HK-2 (cell line): Measurements from ENCODE around the gene ANGPTL5.
A peak's percentile ranks its signal among the peaks of the same experiment; 100 is the strongest.
"Not testable (repeated sequence)": the region's sequence is repeated elsewhere in the genome, so short reads cannot be mapped to it uniquely, and the experiment has no call there.

Experiments
- DNase-seq: peaks from one replicate; pipeline ENCODE4 v3.0.0-alpha.2; 2018; ENCODE audit not compliant: unreplicated experiment

ANGPTL5 gene

GRCh38 chr11:101885631-101886030 lies 30.7 kb downstream of the ANGPTL5 start:
- DNase-seq = no peak

- no peak for DNase-seq
Measured at GRCh38 chr11:101881586-101881985, 34.7 kb downstream of the ANGPTL5 start.

- no peak for DNase-seq
Measured at GRCh38 chr11:101880222-101880621, 36.1 kb downstream of the ANGPTL5 start.

- DNase-seq = no peak
Measured at GRCh38 chr11:101872171-101872882, 44.0 kb downstream of the ANGPTL5 start.

GRCh38 chr11:101870510-101870909 lies 45.8 kb downstream of the ANGPTL5 start:
- no peak for DNase-seq

- DNase-seq = peak; percentile 15
Measured at GRCh38 chr11:101867951-101868350, 48.4 kb downstream of the ANGPTL5 start.

GRCh38 chr11:101866619-101867491 lies 49.5 kb downstream of the ANGPTL5 start:
- DNase-seq = peak; percentile 16

- DNase-seq = no peak
Measured at GRCh38 chr11:101864098-101864497, 52.2 kb downstream of the ANGPTL5 start.

GRCh38 chr11:101863361-101863760 lies 53.0 kb downstream of the ANGPTL5 start:
- DNase-seq = no peak

- no peak for DNase-seq
Measured at GRCh38 chr11:101862391-101863233, 53.7 kb downstream of the ANGPTL5 start.

GRCh38 chr11:101860696-101861427 lies 55.5 kb downstream of the ANGPTL5 start:
- peak; percentile 16 for DNase-seq

- DNase-seq = not testable (repeated sequence)
Measured at GRCh38 chr11:101852260-101852659, 64.1 kb downstream of the ANGPTL5 start.

GRCh38 chr11:101848262-101848661 lies 68.1 kb downstream of the ANGPTL5 start:
- no peak for DNase-seq

- DNase-seq = no peak
Measured at GRCh38 chr11:101844608-101845007, 71.7 kb downstream of the ANGPTL5 start.

GRCh38 chr11:101840704-101841103 lies 75.6 kb downstream of the ANGPTL5 start:
- DNase-seq = no peak
